ENCODE results near the gene MARK2. TPM values are rescaled to one million over a fixed set of nuclear protein-coding genes. Genes with fewer than 3 reads are reported as not detected.

MARK2 gene
- total RNA-seq, 1 experiment from 2014 or later = 5.6 TPM

GRCh38 chr11:63872800-63873197 lies 33.9 kb downstream of the MARK2 start:
- in situ Hi-C loops (cut with HindIII; ENCODE audit: low pct_unique_long_range_greater_than_20kb, low sequenced_read_pairs) = no loop called here
- no peak for DNase-seq (ENCODE audit: low read depth)

DNA sequence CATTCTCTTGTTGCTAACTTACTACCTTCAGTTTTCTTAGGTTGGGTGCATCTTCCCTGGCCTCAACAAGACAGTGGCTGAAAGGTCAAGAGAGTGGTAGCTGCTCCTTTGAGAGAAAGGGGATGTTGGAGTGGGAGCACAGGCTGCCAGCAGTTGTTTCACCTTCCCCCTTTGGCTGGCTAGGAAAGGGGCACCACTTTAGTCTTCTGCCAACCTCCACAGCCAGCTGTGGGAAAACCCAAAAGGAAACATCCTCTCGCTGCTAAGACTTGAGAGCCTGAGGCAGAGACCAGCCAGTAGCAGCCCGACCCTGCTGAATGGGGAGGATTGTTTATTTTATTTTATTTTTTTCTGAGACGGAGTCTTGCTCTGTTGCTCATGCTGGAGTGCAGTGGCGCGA lies 34.4 kb downstream of the MARK2 start:
- in situ Hi-C loops (cut with HindIII; ENCODE audit: low pct_unique_long_range_greater_than_20kb, low sequenced_read_pairs) = no loop called here
- DNase-seq (ENCODE audit: low read depth) = no peak

- DNase-seq (ENCODE audit: low read depth) = no peak
- in situ Hi-C loops (cut with HindIII; ENCODE audit: low pct_unique_long_range_greater_than_20kb, low sequenced_read_pairs) = no loop called here
Observed at GRCh38 chr11:63874511-63874910, 35.6 kb downstream of the MARK2 start.

- DNase-seq (ENCODE audit: low read depth) = no peak
- in situ Hi-C loops (cut with HindIII; ENCODE audit: low pct_unique_long_range_greater_than_20kb, low sequenced_read_pairs) = no loop called here
Observed at GRCh38 chr11:63875506-63876065, 36.7 kb downstream of the MARK2 start.

DNA sequence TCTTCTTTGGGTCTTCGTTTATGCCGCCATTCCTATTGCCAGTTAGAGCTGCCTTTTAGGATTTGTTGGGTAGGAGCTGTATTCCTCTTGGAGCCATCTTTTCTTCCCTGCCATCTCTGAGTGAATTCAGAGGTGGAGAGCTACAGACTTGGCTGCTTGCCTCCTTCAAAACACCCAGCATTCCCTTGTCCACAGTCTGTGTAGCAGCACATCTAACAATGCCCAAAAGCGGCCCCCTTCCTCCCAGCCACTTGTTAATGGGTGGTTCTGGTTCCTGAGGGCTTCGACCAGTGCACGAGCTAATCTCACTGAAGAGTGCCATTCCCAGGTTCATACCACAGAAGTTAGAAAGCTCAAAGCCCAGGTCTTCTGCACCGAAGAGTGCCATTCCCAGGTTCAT lies 37.7 kb downstream of the MARK2 start:
- in situ Hi-C loops (cut with HindIII; ENCODE audit: low pct_unique_long_range_greater_than_20kb, low sequenced_read_pairs) = no loop called here
- no peak for DNase-seq (ENCODE audit: low read depth)

- in situ Hi-C loops (cut with HindIII; ENCODE audit: low pct_unique_long_range_greater_than_20kb, low sequenced_read_pairs) = no loop called here
- DNase-seq (ENCODE audit: low read depth) = no peak
Observed at GRCh38 chr11:63877658-63878241, 38.8 kb downstream of the MARK2 start.

DNA sequence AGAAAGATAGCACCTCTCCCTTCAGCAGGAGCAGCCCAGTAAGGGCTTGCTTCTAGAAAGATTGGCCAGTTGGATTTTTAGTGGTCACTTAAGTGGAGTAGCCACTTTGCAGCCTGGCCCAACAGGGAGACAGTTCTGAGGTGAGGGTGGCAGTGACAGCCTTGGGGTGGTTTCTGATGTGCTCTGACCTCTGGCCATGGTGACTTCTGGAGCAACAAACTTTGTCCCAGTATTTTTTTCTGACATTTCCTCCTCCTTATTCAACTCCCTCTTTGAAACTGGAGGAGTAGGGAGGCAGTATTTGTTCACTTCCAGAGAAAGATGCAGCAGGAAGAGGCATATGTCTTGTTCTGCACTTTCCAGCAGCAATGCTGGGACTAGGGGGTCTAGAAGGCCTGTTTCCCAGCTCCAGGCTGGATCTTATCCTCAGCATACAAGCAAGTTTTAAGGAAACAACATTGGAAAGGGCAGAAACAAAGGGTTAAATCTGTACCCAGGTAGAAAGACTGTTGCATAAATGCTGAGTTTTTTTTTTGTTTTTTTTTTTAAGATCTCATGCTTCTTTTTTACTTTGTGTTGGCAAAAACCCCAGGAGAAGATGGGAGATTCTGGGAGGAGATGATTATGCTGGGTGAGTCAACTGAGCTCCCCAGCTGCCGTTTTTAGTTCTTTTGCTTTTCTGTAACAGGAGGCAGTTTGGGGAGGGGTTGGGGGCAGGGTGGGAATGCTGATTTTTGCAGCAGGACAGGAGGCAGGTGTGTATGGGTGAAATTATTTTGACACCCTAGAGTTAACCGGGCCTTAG lies 40.9 kb downstream of the MARK2 start:
- DNase-seq (ENCODE audit: low read depth) = no peak
- in situ Hi-C loops (cut with HindIII; ENCODE audit: low pct_unique_long_range_greater_than_20kb, low sequenced_read_pairs) = no loop called here

- DNase-seq (ENCODE audit: low read depth) = no peak
- in situ Hi-C loops (cut with HindIII; ENCODE audit: low pct_unique_long_range_greater_than_20kb, low sequenced_read_pairs) = no loop called here
Observed at GRCh38 chr11:63880403-63880790, 41.5 kb downstream of the MARK2 start.

DNA sequence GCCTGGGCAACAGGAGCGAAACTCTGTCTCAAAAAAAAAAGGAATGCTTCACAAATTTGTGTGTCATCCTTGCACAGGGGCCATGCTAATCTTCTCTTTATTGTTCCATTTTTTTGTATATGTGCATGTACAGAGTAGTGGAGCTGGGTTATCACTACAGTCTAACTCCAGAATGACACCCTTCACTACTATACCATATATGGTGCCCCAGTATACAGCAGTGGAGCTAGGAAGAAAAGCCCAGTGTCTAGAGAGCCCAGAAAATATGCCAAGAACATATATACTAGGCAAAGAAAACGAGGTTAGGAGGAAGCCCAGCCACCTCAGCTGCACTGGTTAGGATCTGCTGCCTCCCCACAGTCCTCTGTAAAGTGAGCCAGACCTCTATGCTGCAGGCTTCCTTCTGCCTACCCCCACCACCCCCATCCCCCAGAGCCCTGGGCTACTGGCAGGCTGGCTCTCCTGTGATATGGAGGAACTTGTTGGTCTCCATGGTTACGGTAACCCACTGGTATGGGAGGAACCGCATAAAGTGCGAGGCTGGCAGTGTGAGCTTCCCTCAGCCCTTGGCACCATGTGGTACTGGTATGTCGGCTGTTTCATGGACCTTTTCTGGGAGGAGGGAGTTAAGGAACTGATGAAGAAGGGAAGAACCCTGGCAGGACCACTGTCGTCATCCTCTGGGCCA lies 43.8 kb downstream of the MARK2 start:
- DNase-seq (ENCODE audit: low read depth) = no peak
- in situ Hi-C loops (cut with HindIII; ENCODE audit: low pct_unique_long_range_greater_than_20kb, low sequenced_read_pairs) = no loop called here

DNA sequence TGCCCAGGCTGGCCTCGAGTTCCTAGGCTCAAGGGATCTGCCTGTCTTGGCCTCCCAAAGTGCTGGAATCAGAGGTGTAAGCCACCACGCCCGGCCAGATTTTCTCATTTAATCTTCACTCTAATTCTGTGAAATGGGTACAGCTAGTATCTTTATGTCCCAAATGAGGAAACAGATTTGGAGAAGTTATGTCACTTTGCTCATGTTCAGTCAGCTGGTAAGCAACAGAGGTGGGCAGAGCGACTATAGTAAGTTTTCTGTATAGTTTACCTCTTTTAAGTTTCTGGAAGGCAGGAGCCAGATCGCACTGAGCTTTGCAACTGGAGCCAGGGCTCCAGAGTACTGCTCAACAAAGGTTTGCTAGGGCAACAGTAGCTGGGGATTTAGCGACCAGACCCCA lies 44.9 kb downstream of the MARK2 start:
- DNase-seq (ENCODE audit: low read depth) = no peak
- in situ Hi-C loops (cut with HindIII; ENCODE audit: low pct_unique_long_range_greater_than_20kb, low sequenced_read_pairs) = no loop called here

DNA sequence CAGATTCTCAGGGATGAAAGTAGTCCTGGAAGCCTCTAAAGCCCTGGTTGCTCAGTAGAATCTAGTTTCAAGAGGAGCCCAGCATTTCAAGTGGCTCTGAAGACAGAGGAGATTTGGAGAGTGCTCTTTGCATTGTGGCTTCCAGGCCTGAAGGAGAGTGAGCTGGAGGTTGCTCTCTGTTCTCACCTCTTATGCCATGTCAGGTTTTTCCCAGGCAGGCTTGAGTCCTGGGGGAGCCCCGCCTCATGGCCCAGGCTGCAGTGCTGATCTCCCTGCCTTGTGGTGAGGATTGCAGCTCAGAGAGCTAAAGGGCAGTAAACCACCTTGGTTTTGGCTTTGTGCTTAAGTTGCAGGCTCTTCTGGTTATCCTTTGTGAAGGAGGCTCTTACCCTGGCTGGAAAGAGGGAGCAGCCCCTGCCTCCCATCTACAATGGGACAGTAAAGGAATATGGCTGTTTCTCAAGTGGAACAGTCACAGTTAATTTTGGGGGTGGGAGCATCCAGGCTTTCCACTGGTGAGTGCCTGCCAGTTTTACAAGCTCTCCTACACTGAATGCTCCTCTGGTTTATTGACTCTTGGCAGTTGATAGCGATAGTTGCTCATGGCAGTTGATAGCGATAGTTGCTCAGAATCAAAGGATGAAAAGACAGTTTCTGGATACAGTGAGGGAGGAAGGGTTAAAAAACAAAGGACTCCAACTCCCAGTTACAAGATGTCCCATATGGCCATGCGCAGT lies 45.5 kb downstream of the MARK2 start:
- in situ Hi-C loops (cut with HindIII; ENCODE audit: low pct_unique_long_range_greater_than_20kb, low sequenced_read_pairs) = no loop called here
- DNase-seq (ENCODE audit: low read depth) = no peak

DNA sequence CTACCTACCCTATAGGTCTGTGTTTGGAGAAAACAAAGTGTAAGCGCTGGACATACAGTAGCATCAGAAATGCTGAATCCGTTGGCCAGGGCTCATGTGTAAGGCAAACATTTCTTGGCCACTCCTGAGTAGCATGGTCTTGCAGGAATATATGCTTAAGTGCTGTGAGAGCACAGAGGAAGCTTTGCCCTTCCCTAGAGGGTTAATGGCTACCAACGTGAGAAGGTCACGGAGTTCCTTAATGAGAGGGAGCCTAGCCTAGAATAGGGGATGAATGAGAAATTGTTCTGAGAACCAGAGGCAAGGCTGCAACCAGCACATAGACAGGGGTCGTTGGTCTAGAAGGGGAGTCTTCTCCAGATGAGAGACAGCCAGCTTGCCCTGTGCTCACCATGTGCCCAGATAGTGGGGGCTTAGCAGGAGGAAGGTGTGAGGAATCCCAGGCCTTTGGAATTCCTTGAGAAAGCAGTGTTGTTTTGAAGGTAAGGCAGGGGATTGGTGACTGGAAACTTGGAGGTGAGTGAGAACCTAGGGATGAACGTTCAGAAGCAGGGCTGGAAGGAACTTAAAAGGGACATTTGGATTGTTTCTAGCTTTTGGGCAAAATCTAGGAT lies 48.6 kb downstream of the MARK2 start:
- in situ Hi-C loops (cut with HindIII; ENCODE audit: low pct_unique_long_range_greater_than_20kb, low sequenced_read_pairs) = no loop called here
- DNase-seq (ENCODE audit: low read depth) = no peak

- peak; percentile 49 for DNase-seq (ENCODE audit: low read depth)
- in situ Hi-C loops (cut with HindIII; ENCODE audit: low pct_unique_long_range_greater_than_20kb, low sequenced_read_pairs) = no loop called here
Observed at GRCh38 chr11:63888170-63889086, 49.5 kb downstream of the MARK2 start.

GRCh38 chr11:63889344-63889743 lies 50.4 kb downstream of the MARK2 start:
- in situ Hi-C loops (cut with HindIII; ENCODE audit: low pct_unique_long_range_greater_than_20kb, low sequenced_read_pairs) = no loop called here
- no peak for DNase-seq (ENCODE audit: low read depth)

DNA sequence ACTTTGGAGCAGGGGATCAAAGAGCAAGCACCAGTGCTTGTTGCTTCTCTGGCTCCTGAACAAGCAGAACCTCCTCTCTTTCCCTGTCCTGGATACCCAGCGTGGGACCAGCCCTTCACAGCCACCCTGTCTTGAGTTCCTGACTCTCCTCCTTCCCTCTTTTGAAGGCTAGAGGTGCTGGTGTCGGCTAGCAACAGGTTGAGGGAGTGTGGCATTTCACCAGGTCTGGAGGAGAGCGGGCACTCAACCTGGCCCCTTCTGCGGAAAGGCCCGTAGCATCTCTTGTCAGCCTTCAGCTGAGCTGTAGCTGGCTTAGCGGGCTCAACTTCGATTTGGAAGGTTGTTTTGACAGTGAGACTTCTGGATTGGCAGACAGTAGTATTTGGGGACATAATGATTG lies 51.5 kb downstream of the MARK2 start:
- DNase-seq (ENCODE audit: low read depth) = no peak
- in situ Hi-C loops (cut with HindIII; ENCODE audit: low pct_unique_long_range_greater_than_20kb, low sequenced_read_pairs) = no loop called here

- in situ Hi-C loops (cut with HindIII; ENCODE audit: low pct_unique_long_range_greater_than_20kb, low sequenced_read_pairs) = no loop called here
- DNase-seq (ENCODE audit: low read depth) = no peak
Observed at GRCh38 chr11:63892228-63892627, 53.3 kb downstream of the MARK2 start.

GRCh38 chr11:63893355-63893754 lies 54.4 kb downstream of the MARK2 start:
- in situ Hi-C loops (cut with HindIII; ENCODE audit: low pct_unique_long_range_greater_than_20kb, low sequenced_read_pairs) = no loop called here
- no peak for DNase-seq (ENCODE audit: low read depth)
